Lung (tissue), 12 donors: Measurements from ENCODE around the gene RAE1. TPM values are rescaled to one million over a fixed set of nuclear protein-coding genes. Genes with fewer than 3 reads are reported as not detected.
A peak's percentile ranks its signal among the peaks of the same experiment; 100 is the strongest.

ENCODE experiments used
- ATAC-seq: fragments of 200-7000 bp; cut with Tn5 transposase; one replicate; pipeline ENCODE4 v1.9.1; 2020; ENCODE audit warnings: moderate number of reproducible peaks; ENCODE audit not compliant: insufficient read depth, low FRiP score
- DNase-seq, 3 donors: peaks; one replicate each; pipeline ENCODE4 v3.0.0-alpha.2; 2013 to 2017
- H3K27ac ChIP-seq, 2 donors: one replicate each; pipeline ENCODE4 v1.5.1; 2013; ENCODE audit warnings: mild to moderate bottlenecking in 2 of 2, moderate library complexity in 2 of 2, control low read depth in 1 of 2, inconsistent platforms in 1 of 2, low read depth in 1 of 2, low read length in 1 of 2
- H3K27me3 ChIP-seq, 3 donors: one replicate each; pipeline ENCODE4 v1.5.1; 2013; ENCODE audit warnings: low read length in 2 of 3; ENCODE audit not compliant: control insufficient read depth in 3 of 3, insufficient read depth in 3 of 3
- H3K36me3 ChIP-seq, 4 donors: one replicate each; pipeline ENCODE4 v1.5.1; 2013; ENCODE audit warnings: low read length in 4 of 4, mild to moderate bottlenecking in 1 of 4, moderate library complexity in 1 of 4; ENCODE audit not compliant: control insufficient read depth in 4 of 4, insufficient read depth in 4 of 4
- H3K4me1 ChIP-seq, 5 donors: one replicate each; pipeline ENCODE4 v1.5.1; 2013; ENCODE audit warnings: low read length in 5 of 5, mild to moderate bottlenecking in 2 of 5, moderate library complexity in 1 of 5; ENCODE audit not compliant: control insufficient read depth in 5 of 5, insufficient read depth in 5 of 5
- H3K4me3 ChIP-seq: one replicate; pipeline ENCODE4 v1.5.1; 2013; ENCODE audit warnings: mild to moderate bottlenecking, control low read depth, moderate library complexity
- H3K9ac ChIP-seq, 2 donors: one replicate each; pipeline ENCODE4 v1.5.1; 2013; ENCODE audit warnings: low read length in 2 of 2, control low read depth in 1 of 2; ENCODE audit not compliant: insufficient read depth in 1 of 2
- H3K9me3 ChIP-seq, 4 donors: one replicate each; pipeline ENCODE4 v1.5.1; 2013; ENCODE audit warnings: low read length in 3 of 4, mild to moderate bottlenecking in 1 of 4, moderate library complexity in 1 of 4; ENCODE audit not compliant: control insufficient read depth in 4 of 4, insufficient read depth in 3 of 4
- WGBS, 2 donors: extraction: QIAGEN DNeasy Blood & Tissue Kit; methylation state at CpG; one replicate each; pipeline ENCODE4 v1.1.7; 2013; 5-methylcytosine and 5-hydroxymethylcytosine counted together
- polyA plus RNA-seq, 2 donors: library from polyadenylated mRNA; stranded (reverse); fragments of 200-250 nt; gene quantifications; one replicate each; pipeline ENCODE4 v1.2.1, GENCODE V29; 2013
- total RNA-seq, 2 donors: library from RNA; depleted of rRNA in 1 of 2; stranded (reverse); fragments of >200 nt in 1 of 2; gene quantifications; one replicate each; pipeline ENCODE4 v1.2.1, GENCODE V29; 2014 to 2021
- TF ChIP-seq, protein P1 (sequence below): IDR thresholded peaks from 2 replicates; pipeline ENCODE4 v1.5.1; 2012; ENCODE audit warnings: mild to moderate bottlenecking; ENCODE audit errors: control extremely low read depth, extremely low read depth
- donor health status: control.
- donor health status: control.
- donor health status: Bipolar disorder and iron deficiency.
- donor health status: healthy.
- donor health status: DM: yes; HTN: yes; CAD: no.

RAE1 gene
- total and polyA plus RNA-seq, 4 donors, result 9.7 to 31.0 (median 20.7) TPM

DNA sequence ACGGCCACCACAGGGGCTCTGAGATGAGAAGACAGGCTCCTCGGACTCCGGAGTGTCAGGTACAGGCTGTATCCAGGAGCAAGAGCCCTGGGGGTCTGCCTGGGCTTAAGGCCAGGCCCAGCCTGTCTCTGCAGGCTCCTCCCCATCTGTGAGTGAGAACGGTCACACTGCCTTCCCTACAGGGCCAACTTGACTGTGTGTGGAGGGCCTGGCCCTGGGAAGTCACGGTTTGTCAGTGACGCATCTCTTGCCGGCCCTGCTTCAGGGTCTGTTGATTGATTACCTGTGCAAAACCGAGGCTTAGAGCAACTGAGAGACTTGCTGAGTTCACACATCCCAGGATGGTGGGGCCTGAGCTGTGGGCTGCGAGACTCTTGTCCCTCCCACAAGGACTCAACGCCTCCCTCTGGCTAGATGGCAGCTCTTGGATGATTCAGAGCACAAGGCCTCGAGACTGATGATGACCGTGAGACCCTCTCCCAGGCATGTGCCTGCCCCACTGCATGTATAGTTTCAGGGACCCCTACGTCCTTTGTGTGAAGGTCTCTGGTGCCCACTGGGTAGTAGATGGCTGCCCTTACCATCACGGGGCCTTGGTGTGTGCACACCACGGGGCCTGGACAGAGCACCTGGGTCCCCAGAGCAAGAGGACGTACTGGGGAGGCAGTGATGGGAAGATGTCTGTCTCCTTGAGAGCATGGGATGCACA is 46.1 kb downstream of the RAE1 start:
- ATAC-seq (no peak), DNase-seq (no peak)
- Histone ChIP-seq H3K4me1 (peaks cover 4 to 43% (median 14%) of the 10 kb centered on the region in 5 donors), H3K9me3 (peaks cover 0 to 2% (median 0%) of the 10 kb centered on the region in 4 donors), H3K9ac (no peak overlapping the region), H3K4me3 (no peak overlapping the region), H3K27me3 (no peaks in the 10 kb centered on the region), H3K36me3 (peaks cover 0 to 27% (median 16%) of the 10 kb centered on the region in 4 donors), H3K27ac (peak overlapping the region in 1 of 2 donors; percentile 28)
- 87 to 90% methylated on average over 16 of the region's 16 CpGs for WGBS, 2 donors
- TF ChIP-seq, protein P1, sequence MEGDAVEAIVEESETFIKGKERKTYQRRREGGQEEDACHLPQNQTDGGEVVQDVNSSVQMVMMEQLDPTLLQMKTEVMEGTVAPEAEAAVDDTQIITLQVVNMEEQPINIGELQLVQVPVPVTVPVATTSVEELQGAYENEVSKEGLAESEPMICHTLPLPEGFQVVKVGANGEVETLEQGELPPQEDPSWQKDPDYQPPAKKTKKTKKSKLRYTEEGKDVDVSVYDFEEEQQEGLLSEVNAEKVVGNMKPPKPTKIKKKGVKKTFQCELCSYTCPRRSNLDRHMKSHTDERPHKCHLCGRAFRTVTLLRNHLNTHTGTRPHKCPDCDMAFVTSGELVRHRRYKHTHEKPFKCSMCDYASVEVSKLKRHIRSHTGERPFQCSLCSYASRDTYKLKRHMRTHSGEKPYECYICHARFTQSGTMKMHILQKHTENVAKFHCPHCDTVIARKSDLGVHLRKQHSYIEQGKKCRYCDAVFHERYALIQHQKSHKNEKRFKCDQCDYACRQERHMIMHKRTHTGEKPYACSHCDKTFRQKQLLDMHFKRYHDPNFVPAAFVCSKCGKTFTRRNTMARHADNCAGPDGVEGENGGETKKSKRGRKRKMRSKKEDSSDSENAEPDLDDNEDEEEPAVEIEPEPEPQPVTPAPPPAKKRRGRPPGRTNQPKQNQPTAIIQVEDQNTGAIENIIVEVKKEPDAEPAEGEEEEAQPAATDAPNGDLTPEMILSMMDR, result no peak

DNA sequence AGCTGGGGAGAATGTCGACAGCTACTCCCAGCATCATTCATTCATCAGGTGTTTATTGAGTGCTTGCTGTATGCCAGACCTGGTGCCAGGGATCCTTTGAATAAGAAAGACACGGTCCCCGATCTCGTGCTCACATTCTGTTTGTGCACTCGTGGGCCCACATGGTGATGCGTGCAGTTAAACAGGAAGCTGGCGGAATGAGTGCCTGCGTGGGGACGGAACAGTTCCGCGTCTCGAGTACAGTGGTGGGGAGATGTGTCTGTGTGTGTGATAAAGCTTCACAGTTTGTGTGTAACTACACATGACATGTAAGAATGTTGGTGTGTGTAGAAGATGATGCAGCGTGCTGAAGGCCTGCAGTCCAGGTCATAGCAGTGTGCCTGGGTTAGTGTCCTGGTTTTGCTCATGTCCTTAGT is 46.6 kb downstream of the RAE1 start:
- ATAC-seq (no peak), DNase-seq (no peak)
- Histone ChIP-seq H3K4me3 (no peak overlapping the region), H3K9ac (no peak overlapping the region), H3K27me3 (no peaks in the 10 kb centered on the region), H3K9me3 (peaks cover 0 to 2% (median 0%) of the 10 kb centered on the region in 4 donors), H3K27ac (peak overlapping the region in 1 of 2 donors; percentile 1), H3K36me3 (peaks cover 0 to 31% (median 16%) of the 10 kb centered on the region in 4 donors), H3K4me1 (peaks cover 3 to 42% (median 11%) of the 10 kb centered on the region in 5 donors)
- TF ChIP-seq, protein P1, result no peak
- WGBS, 2 donors, result 24 to 42% methylated on average over 13 of the region's 13 CpGs

DNA sequence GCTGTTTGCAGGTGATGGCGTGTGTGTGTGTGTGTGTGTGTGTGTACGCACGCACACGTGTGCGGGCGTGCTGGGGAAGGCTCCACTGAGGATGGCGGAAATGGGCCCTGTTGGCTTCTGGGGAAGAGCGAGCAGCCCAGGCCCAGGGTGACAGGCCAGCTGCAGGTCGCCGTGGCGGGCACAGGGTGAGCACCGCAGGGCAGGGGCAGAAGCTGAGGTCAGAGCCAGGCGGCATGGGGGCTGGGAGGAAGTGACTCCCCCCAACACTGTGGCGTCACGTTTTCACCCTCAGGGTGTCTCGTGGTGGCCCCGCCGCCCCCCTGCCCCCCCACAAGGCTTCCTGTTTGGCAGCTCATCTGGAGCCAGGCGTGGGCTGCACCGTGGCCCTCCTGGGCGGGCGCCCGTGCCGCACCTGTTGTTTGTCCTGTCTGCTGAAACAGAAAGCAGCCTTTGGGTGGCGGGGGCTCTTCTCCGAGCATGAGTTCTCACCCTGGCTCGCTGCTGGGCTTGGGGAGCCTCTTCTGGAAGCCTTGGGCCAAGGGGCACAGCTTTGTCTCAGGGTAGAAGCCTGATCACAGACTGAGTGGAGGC is 47.3 kb downstream of the RAE1 start:
- ATAC-seq, result peak; percentile 51
- DNase-seq, result no peak
- H3K27ac ChIP-seq, result peak overlapping the region; percentile 0 to 41
- no peak overlapping the region for H3K9ac ChIP-seq
- no peaks in the 10 kb centered on the region for H3K27me3 ChIP-seq
- TF ChIP-seq, protein P1, result no peak
- peaks cover 0 to 34% (median 15%) of the 10 kb centered on the region in 4 donors for H3K36me3 ChIP-seq
- 20 to 44% methylated on average over 24 to 27 of the region's 27 CpGs for WGBS, 2 donors
- H3K4me3 ChIP-seq, result no peak overlapping the region
- H3K4me1 ChIP-seq, result peaks cover 3 to 37% (median 9%) of the 10 kb centered on the region in 5 donors
- peaks cover 0 to 2% (median 0%) of the 10 kb centered on the region in 4 donors for H3K9me3 ChIP-seq
